Amygdala (tissue), 56 donors: ENCODE results near the gene CRYGC.

Experiments used
- DNase-seq, 56 donors: peaks; one replicate each; lab custom pipeline; 2025; lab: John Stamatoyannopoulos, UW

The CRYGC gene

GRCh38 chr2:208098267-208098666 lies 31.4 kb downstream of the CRYGC start:
- DNase-seq: no peak

GRCh38 chr2:208097801-208098200 lies 31.8 kb downstream of the CRYGC start:
- no peak for DNase-seq

GRCh38 chr2:208097313-208097712 lies 32.3 kb downstream of the CRYGC start:
- DNase-seq: no peak

- DNase-seq: no peak
Observed at GRCh38 chr2:208096080-208096479, 33.5 kb downstream of the CRYGC start.

GRCh38 chr2:208093128-208093527 lies 36.5 kb downstream of the CRYGC start:
- DNase-seq: no peak

GRCh38 chr2:208092093-208092832 lies 37.4 kb downstream of the CRYGC start:
- DNase-seq: no peak

GRCh38 chr2:208090420-208090819 lies 39.2 kb downstream of the CRYGC start:
- no peak for DNase-seq

- DNase-seq: no peak
Observed at GRCh38 chr2:208086029-208086428, 43.6 kb downstream of the CRYGC start.

- no peak for DNase-seq
Observed at GRCh38 chr2:208083807-208084206, 45.8 kb downstream of the CRYGC start.
